Frontal cortex (tissue), 1 donor: ENCODE results near the gene CCK. TPM values are rescaled to one million over a fixed set of nuclear protein-coding genes. Genes with fewer than 3 reads are reported as not detected.

Experiments used
- small RNA-seq: library from RNA; depleted of rRNA; stranded (forward); fragments of <200 nt; gene quantifications from one replicate; pipeline ENCODE3, GENCODE V24; 2014
- total RNA-seq: library from RNA; depleted of rRNA; stranded (reverse); fragments of >200 nt; gene quantifications from one replicate; pipeline ENCODE4 v1.2.3, GENCODE V29; 2014

Gene CCK
- total RNA-seq, 1 donor from 2014 or later = 54.6 TPM

Small RNA genes within 50 kb of the gene (small RNA-seq; reads per million reads assigned to genes)
- gene RNU4-78P = not detected

Other genes with a start within 250 kb of the CCK start
- 28.1 TPM for gene TRAK1, start 174.8 kb downstream of the CCK start, total RNA-seq
- gene LYZL4, start 144.4 kb upstream of the CCK start, total RNA-seq = not detected
- gene VIPR1, start 236.5 kb upstream of the CCK start, total RNA-seq = 0.41 TPM